Measurements from ENCODE around the gene GCC2. TPM values are rescaled to one million over a fixed set of nuclear protein-coding genes. Genes with fewer than 3 reads are reported as not detected.

Gene GCC2
- total RNA-seq, 1 experiment from 2014 or later, result 28.2 TPM

- no peak overlapping the region for H3K27ac ChIP-seq (ENCODE audit: low read depth, low read length)
- no peak overlapping the region for H3K4me2 ChIP-seq (ENCODE audit: low read length)
- no peaks in the 10 kb centered on the region for H3K79me2 ChIP-seq (ENCODE audit: insufficient read depth, low read length)
- no peaks in the 10 kb centered on the region for H3K9me2 ChIP-seq (ENCODE audit: insufficient read depth)
- no peaks in the 10 kb centered on the region for H4K20me1 ChIP-seq (ENCODE audit: insufficient read depth)
- CTCF ChIA-PET, result no interaction called here
- no peaks in the 10 kb centered on the region for H3K27me3 ChIP-seq (ENCODE audit: insufficient read depth, low read length)
- no peaks in the 10 kb centered on the region for H3K36me3 ChIP-seq (ENCODE audit: control insufficient read depth in 1 of 2, insufficient read depth in 2 of 2, low read length in 2 of 2)
- H3K4me3 ChIP-seq (replicated peaks in 1 of 2; ENCODE audit: low read depth in 1 of 2, low read length in 2 of 2), result no peak overlapping the region
- POLR2A ChIA-PET, result no interaction called here
- no TSS peak for BruUV-seq (replicated peaks)
- H3K9ac ChIP-seq (ENCODE audit: low read length), result no peak overlapping the region
- DNase-seq (ENCODE audit: low read depth, low spot score) (no peak), ATAC-seq (no peak)
- intact Hi-C loops (cut with micrococcal nuclease), result no loop called here
- no peak overlapping the region for H2AFZ ChIP-seq (ENCODE audit: low read depth, low read length, poor library complexity, severe bottlenecking)
- no peaks in the 10 kb centered on the region for H3K9me3 ChIP-seq (ENCODE audit: control insufficient read depth in 1 of 2, insufficient read depth in 1 of 2, low read depth in 1 of 2, low read length in 2 of 2)
- TF ChIP-seq POLR2A (IDR thresholded peaks at IDR 0.05; ENCODE audit: borderline replicate concordance, extremely low read depth, insufficient read depth, insufficient read length) (no peak), CTCF (IDR thresholded peaks at IDR 0.05 in 2 of 3, conservative IDR thresholded peaks at IDR 0.05 in 1 of 3; ENCODE audit: borderline replicate concordance in 1 of 3, insufficient read depth in 1 of 3, low read depth in 2 of 3, low read length in 2 of 3) (no peak), JUND (IDR thresholded peaks at IDR 0.05) (no peak)
- H3K4me1 ChIP-seq (ENCODE audit: control insufficient read depth in 1 of 2, insufficient read depth in 2 of 2, low read length in 2 of 2), result no peaks in the 10 kb centered on the region
- RAD21 ChIA-PET (ENCODE audit: low non-redundant PET in 1 of 2, low total read pairs in 2 of 2, uncharacterized antibody in 2 of 2, unreplicated experiment in 2 of 2), result no interaction called here
Observed at GRCh38 chr2:108436976-108437375, 12.0 kb upstream of the GCC2 start.

GRCh38 chr2:108441712-108442111 lies 7.3 kb upstream of the GCC2 start:
- BruUV-seq (replicated peaks), result no TSS peak
- ChIA-PET CTCF (no interaction called here), POLR2A (no interaction called here), RAD21 (ENCODE audit: low non-redundant PET in 1 of 2, low total read pairs in 2 of 2, uncharacterized antibody in 2 of 2, unreplicated experiment in 2 of 2) (no interaction called here)
- intact Hi-C loops (cut with micrococcal nuclease), result no loop called here
- no peaks in the 10 kb centered on the region for H4K20me1 ChIP-seq (ENCODE audit: insufficient read depth)
- no peaks in the 10 kb centered on the region for H3K9me2 ChIP-seq (ENCODE audit: insufficient read depth)
- H3K36me3 ChIP-seq (ENCODE audit: control insufficient read depth in 1 of 2, insufficient read depth in 2 of 2, low read length in 2 of 2), result no peaks in the 10 kb centered on the region
- no peak for DNase-seq (ENCODE audit: low read depth, low spot score)
- no peaks in the 10 kb centered on the region for H3K4me1 ChIP-seq (ENCODE audit: control insufficient read depth in 1 of 2, insufficient read depth in 2 of 2, low read length in 2 of 2)
- H3K79me2 ChIP-seq (ENCODE audit: insufficient read depth, low read length), result no peaks in the 10 kb centered on the region
- H3K27ac ChIP-seq (ENCODE audit: low read depth, low read length), result no peak overlapping the region
- no peak overlapping the region for H2AFZ ChIP-seq (ENCODE audit: low read depth, low read length, poor library complexity, severe bottlenecking)
- no peak overlapping the region for H3K4me3 ChIP-seq (replicated peaks in 1 of 2; ENCODE audit: low read depth in 1 of 2, low read length in 2 of 2)
- no peaks in the 10 kb centered on the region for H3K27me3 ChIP-seq (ENCODE audit: insufficient read depth, low read length)
- H3K9ac ChIP-seq (ENCODE audit: low read length), result no peak overlapping the region
- no peak overlapping the region for H3K4me2 ChIP-seq (ENCODE audit: low read length)
- no peak for ATAC-seq
- H3K9me3 ChIP-seq (ENCODE audit: control insufficient read depth in 1 of 2, insufficient read depth in 1 of 2, low read depth in 1 of 2, low read length in 2 of 2), result no peaks in the 10 kb centered on the region
- TF ChIP-seq FOSL1 (IDR thresholded peaks at IDR 0.05; ENCODE audit: low read depth) (no peak), ELF1 (IDR thresholded peaks at IDR 0.05; ENCODE audit: borderline replicate concordance, low read depth) (no peak), SP1 (IDR thresholded peaks at IDR 0.05; ENCODE audit: low read depth) (no peak), POLR2AphosphoS5 (IDR thresholded peaks at IDR 0.05; ENCODE audit: low read depth, low read length) (no peak), EZH2phosphoT487 (IDR thresholded peaks at IDR 0.05; ENCODE audit: borderline replicate concordance) (no peak), CTCF (IDR thresholded peaks at IDR 0.05 in 2 of 3, conservative IDR thresholded peaks at IDR 0.05 in 1 of 3; ENCODE audit: borderline replicate concordance in 1 of 3, insufficient read depth in 1 of 3, low read depth in 2 of 3, low read length in 2 of 3) (no peak), REST (IDR thresholded peaks at IDR 0.05; ENCODE audit: low read depth) (no peak), JUND (IDR thresholded peaks at IDR 0.05) (no peak), MAX (IDR thresholded peaks at IDR 0.05) (no peak), YY1 (IDR thresholded peaks at IDR 0.05; ENCODE audit: extremely low read depth, insufficient replicate concordance, low read depth, low read length) (no peak), CBX3 (IDR thresholded peaks at IDR 0.05; ENCODE audit: low read depth) (no peak), ATF3 (IDR thresholded peaks at IDR 0.05) (no peak)
